Sigmoid colon (tissue), 7 donors: ENCODE results near the gene KRT75. TPM values are rescaled to one million over a fixed set of nuclear protein-coding genes. Genes with fewer than 3 reads are reported as not detected.
A peak's percentile ranks its signal among the peaks of the same experiment; 100 is the strongest.

Experiments used
- DNase-seq: peaks from one replicate; pipeline ENCODE4 v3.0.0-alpha.2; 2019
- H3K27ac ChIP-seq, 4 donors: fragments of 200-600 bp; sonication (generic); one replicate each; pipeline ENCODE4 v1.5.1; 2016 to 2019; ENCODE audit warnings: mild to moderate bottlenecking in 1 of 4
- H3K27me3 ChIP-seq, 3 donors: fragments of 200-600 bp; sonication (generic); one replicate each; pipeline ENCODE4 v1.5.1; 2019; ENCODE audit warnings: mild to moderate bottlenecking in 1 of 3
- H3K36me3 ChIP-seq, 4 donors: fragments of 200-600 bp; sonication (generic); one replicate each; pipeline ENCODE4 v1.5.1; 2016 to 2019
- H3K4me1 ChIP-seq, 4 donors: fragments of 200-600 bp; sonication (generic); one replicate each; pipeline ENCODE4 v1.5.1; 2017 to 2019
- H3K4me3 ChIP-seq, 4 donors: fragments of 200-600 bp; sonication (generic); one replicate each; pipeline ENCODE4 v1.5.1; 2017 to 2019; ENCODE audit warnings: mild to moderate bottlenecking in 2 of 4, moderate library complexity in 1 of 4
- H3K9me3 ChIP-seq, 4 donors: fragments of 200-600 bp in 3 of 4; sonication (generic) in 3 of 4; one replicate each; pipeline versions ENCODE4 v1.5.1 to v1.6.1; 2013 to 2019
- CTCF ChIP-seq, 4 experiments: fragments of 450-650 bp in 3 of 4; fragments of 200-600 bp in 1 of 4; IDR thresholded peaks; one replicate each; pipeline ENCODE4 v1.5.1; 2016 to 2019; ENCODE audit warnings: antibody characterized with exemption in 4 of 4, mild to moderate bottlenecking in 3 of 4, moderate library complexity in 2 of 4
- EP300 ChIP-seq, 4 donors: sonication (generic); formaldehyde crosslinking; IDR thresholded peaks; one replicate each; pipeline ENCODE4 v1.6.1; 2017; ENCODE audit warnings: antibody characterized with exemption in 4 of 4
- POLR2A ChIP-seq, 2 donors: fragments of 450-650 bp; IDR thresholded peaks; one replicate each; pipeline ENCODE4 v1.6.1; 2016; ENCODE audit warnings: antibody characterized with exemption in 2 of 2, mild to moderate bottlenecking in 2 of 2, moderate library complexity in 2 of 2
- POLR2AphosphoS5 ChIP-seq, 4 donors: sonication (generic); formaldehyde crosslinking; IDR thresholded peaks; one replicate each; pipeline ENCODE4 v1.6.1; 2017; ENCODE audit warnings: antibody characterized with exemption in 4 of 4
- WGBS, 2 donors: extraction: QIAGEN DNeasy Blood & Tissue Kit; methylation state at CpG; one replicate each; pipeline ENCODE4 v1.1.7; 2013; 5-methylcytosine and 5-hydroxymethylcytosine counted together
- intact Hi-C: fragments of 100-400 bp; cut with DNase I; formaldehyde crosslinking; loops from one replicate; pipeline ENCODE4 v1.15.1; 2023
- polyA plus RNA-seq, 3 donors: library from polyadenylated mRNA; stranded (reverse); fragments of 200-250 nt; gene quantifications; one replicate each; pipeline ENCODE4 v1.2.3, GENCODE V29; 2013
- total RNA-seq, 4 donors: library from RNA; depleted of rRNA; stranded (reverse); fragments of >200 nt; gene quantifications; one replicate each; pipeline ENCODE4 v1.1.0, GENCODE V29; 2016
- donor health status: healthy with polysubstance abuse.
- donor health status: Bipolar disorder and iron deficiency.
- donor health status: healthy.

Gene KRT75
- total and polyA plus RNA-seq, 7 donors, result 0.04 TPM; not detected in 6

GRCh38 chr12:52396656-52397055 is 37.5 kb downstream of the KRT75 start:
- no peak for TF ChIP-seq EP300 (IDR thresholded peaks at IDR 0.05)
- TF ChIP-seq CTCF (IDR thresholded peaks at IDR 0.05), result no peak
- TF ChIP-seq POLR2A (IDR thresholded peaks at IDR 0.05), result no peak
- TF ChIP-seq POLR2AphosphoS5 (IDR thresholded peaks at IDR 0.05), result no peak
- H3K9me3 ChIP-seq, result no peaks in the 10 kb centered on the region
- no peak overlapping the region for H3K4me3 ChIP-seq
- intact Hi-C loops, result no loop called here
- H3K27ac ChIP-seq, result no peak overlapping the region
- peaks cover 2 to 4% (median 4%) of the 10 kb centered on the region in 4 donors for H3K4me1 ChIP-seq
- 85% methylated on average over 8 of the region's 8 CpGs for WGBS, 2 donors
- no peaks in the 10 kb centered on the region for H3K27me3 ChIP-seq
- no peaks in the 10 kb centered on the region for H3K36me3 ChIP-seq
- peak; percentile 34 for DNase-seq

- 70 to 73% methylated on average over 20 of the region's 20 CpGs for WGBS, 2 donors
- intact Hi-C loops, result no loop called here
- TF ChIP-seq POLR2A (IDR thresholded peaks at IDR 0.05) (no peak), POLR2AphosphoS5 (IDR thresholded peaks at IDR 0.05) (no peak), CTCF (IDR thresholded peaks at IDR 0.05) (no peak), EP300 (IDR thresholded peaks at IDR 0.05) (no peak)
- DNase-seq, result peak; percentile 79
- Histone ChIP-seq H3K4me3 (no peak overlapping the region), H3K9me3 (no peaks in the 10 kb centered on the region), H3K27me3 (no peaks in the 10 kb centered on the region), H3K27ac (no peak overlapping the region), H3K4me1 (peaks cover 3 to 11% (median 10%) of the 10 kb centered on the region in 4 donors), H3K36me3 (no peaks in the 10 kb centered on the region)
Observed at GRCh38 chr12:52395761-52396434, 38.3 kb downstream of the KRT75 start.

GRCh38 chr12:52394836-52395405 is 39.2 kb downstream of the KRT75 start:
- H3K27me3 ChIP-seq, result no peaks in the 10 kb centered on the region
- TF ChIP-seq CTCF (IDR thresholded peaks at IDR 0.05) (no peak), EP300 (IDR thresholded peaks at IDR 0.05) (no peak), POLR2A (IDR thresholded peaks at IDR 0.05) (no peak), POLR2AphosphoS5 (IDR thresholded peaks at IDR 0.05) (no peak)
- intact Hi-C loops, result no loop called here
- H3K9me3 ChIP-seq, result no peaks in the 10 kb centered on the region
- H3K36me3 ChIP-seq, result no peaks in the 10 kb centered on the region
- peaks cover 3 to 12% (median 10%) of the 10 kb centered on the region in 4 donors for H3K4me1 ChIP-seq
- H3K4me3 ChIP-seq, result no peak overlapping the region
- no peak overlapping the region for H3K27ac ChIP-seq
- peak; percentile 48 for DNase-seq
- WGBS, 2 donors, result 87 to 89% methylated on average over 13 of the region's 13 CpGs

- DNase-seq, result peak; percentile 29
- Histone ChIP-seq H3K27me3 (no peaks in the 10 kb centered on the region), H3K4me3 (no peak overlapping the region), H3K27ac (no peak overlapping the region), H3K4me1 (peaks cover 3 to 16% (median 10%) of the 10 kb centered on the region in 4 donors), H3K36me3 (no peaks in the 10 kb centered on the region), H3K9me3 (no peaks in the 10 kb centered on the region)
- intact Hi-C loops, result no loop called here
- WGBS, 2 donors, result 87 to 88% methylated on average over 7 of the region's 7 CpGs
- no peak for TF ChIP-seq POLR2AphosphoS5 (IDR thresholded peaks at IDR 0.05)
- no peak for TF ChIP-seq POLR2A (IDR thresholded peaks at IDR 0.05)
- no peak for TF ChIP-seq CTCF (IDR thresholded peaks at IDR 0.05)
- no peak for TF ChIP-seq EP300 (IDR thresholded peaks at IDR 0.05)
Observed at GRCh38 chr12:52392465-52393007, 41.6 kb downstream of the KRT75 start.
